Measurements from ENCODE around the gene DHX16. TPM values are rescaled to one million over a fixed set of nuclear protein-coding genes. Genes with fewer than 3 reads are reported as not detected.
A peak's percentile ranks its signal among the peaks of the same experiment; 100 is the strongest.

The DHX16 gene
- total RNA-seq, 1 donor from 2014 or later: 17.6 TPM

DNA sequence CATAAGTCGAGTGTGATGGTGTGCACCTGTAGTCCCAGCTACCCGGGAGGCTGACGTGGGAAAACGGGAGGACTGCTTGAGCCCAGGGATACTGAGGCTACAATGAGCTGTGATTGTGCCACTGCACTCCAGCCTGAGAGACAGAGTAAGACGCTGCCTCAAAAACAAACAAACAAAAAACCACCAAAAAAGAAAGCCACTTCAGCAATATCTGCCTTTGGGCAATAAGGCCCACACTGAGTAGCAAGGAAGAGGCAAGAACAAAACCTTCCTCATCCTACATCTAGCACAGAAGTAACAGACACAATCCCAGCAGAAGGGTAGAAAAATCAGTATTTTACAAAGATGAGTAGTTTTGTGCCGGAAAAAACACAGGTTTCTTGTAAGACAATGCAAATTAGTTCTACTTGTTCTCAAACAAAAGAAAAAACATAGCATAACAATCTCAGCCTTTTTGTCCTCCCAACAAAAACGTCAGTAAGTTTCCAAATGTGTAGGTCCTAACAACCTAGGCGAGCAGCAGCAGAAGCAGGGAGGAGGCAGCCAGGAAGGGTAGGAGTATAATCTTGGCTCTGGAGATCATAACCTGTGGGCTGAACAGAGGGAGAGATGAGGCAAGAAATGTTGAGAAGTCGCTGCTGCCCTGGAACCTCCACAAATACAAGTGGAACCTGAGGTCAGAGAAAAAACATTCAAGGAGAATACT is 61.5 kb downstream of the DHX16 start:
- H3K9me3 ChIP-seq (ENCODE audit: low read depth): no peaks in the 10 kb centered on the region
- no peak overlapping the region for H3K4me3 ChIP-seq
- H3K27ac ChIP-seq: peak overlapping the region; percentile 32
- H3F3A ChIP-seq (ENCODE audit: low read depth): peaks cover 52% of the 10 kb centered on the region
- no peak overlapping the region for H2AFZ ChIP-seq (replicated peaks)
- Mint-ChIP-seq H3K27ac (peak overlapping the region; percentile 29), H3K4me3 (no peak overlapping the region), H3K4me1 (peaks cover 48% of the 10 kb centered on the region), H3K27me3 (ENCODE audit: insufficient read depth, low read depth) (peaks cover 20% of the 10 kb centered on the region), H3K36me3 (peaks cover 41% of the 10 kb centered on the region), H3K9me3 (peaks cover 4% of the 10 kb centered on the region)
- H3K4me1 ChIP-seq: peaks cover 23% of the 10 kb centered on the region
- TF ChIP-seq, protein P1, sequence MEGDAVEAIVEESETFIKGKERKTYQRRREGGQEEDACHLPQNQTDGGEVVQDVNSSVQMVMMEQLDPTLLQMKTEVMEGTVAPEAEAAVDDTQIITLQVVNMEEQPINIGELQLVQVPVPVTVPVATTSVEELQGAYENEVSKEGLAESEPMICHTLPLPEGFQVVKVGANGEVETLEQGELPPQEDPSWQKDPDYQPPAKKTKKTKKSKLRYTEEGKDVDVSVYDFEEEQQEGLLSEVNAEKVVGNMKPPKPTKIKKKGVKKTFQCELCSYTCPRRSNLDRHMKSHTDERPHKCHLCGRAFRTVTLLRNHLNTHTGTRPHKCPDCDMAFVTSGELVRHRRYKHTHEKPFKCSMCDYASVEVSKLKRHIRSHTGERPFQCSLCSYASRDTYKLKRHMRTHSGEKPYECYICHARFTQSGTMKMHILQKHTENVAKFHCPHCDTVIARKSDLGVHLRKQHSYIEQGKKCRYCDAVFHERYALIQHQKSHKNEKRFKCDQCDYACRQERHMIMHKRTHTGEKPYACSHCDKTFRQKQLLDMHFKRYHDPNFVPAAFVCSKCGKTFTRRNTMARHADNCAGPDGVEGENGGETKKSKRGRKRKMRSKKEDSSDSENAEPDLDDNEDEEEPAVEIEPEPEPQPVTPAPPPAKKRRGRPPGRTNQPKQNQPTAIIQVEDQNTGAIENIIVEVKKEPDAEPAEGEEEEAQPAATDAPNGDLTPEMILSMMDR (IDR thresholded peaks at IDR 0.05): no peak
- TF ChIP-seq EZH2phosphoT487 (IDR thresholded peaks at IDR 0.05): no peak
- TF ChIP-seq EZH2 (IDR thresholded peaks at IDR 0.05): no peak
- DNase-seq (ENCODE audit: low spot score): no peak
- H3K36me3 ChIP-seq: peaks cover 29% of the 10 kb centered on the region
- H4K20me1 ChIP-seq (ENCODE audit: low read depth): peaks cover 70% of the 10 kb centered on the region
- peaks cover 79% of the 10 kb centered on the region for H3K79me2 ChIP-seq (ENCODE audit: low read depth)
- H3K4me2 ChIP-seq: no peak overlapping the region
- H3K9ac ChIP-seq: no peak overlapping the region
- H3K27me3 ChIP-seq: no peaks in the 10 kb centered on the region

DNA sequence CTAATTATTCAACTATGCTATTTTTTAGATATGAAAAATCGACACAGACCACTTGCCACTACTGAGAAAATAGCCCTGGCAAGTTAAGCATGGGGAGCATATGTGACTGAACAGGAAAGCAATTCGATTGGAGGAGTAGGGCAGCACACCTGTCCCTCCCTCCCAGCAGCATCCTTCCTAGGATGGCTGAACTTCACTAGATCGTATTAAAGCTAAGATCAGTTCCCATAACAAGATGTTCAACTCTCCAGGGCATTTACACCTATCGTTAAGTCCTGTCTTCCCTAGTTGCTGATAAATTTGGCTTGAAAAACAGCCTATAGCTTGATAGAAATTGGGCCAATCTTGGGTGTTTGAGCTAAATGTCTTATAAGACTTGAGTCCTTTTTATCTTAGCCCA is 62.7 kb downstream of the DHX16 start:
- peaks cover 38% of the 10 kb centered on the region for H3K36me3 Mint-ChIP-seq
- H3K4me3 Mint-ChIP-seq: no peak overlapping the region
- peaks cover 13% of the 10 kb centered on the region for H3K27me3 Mint-ChIP-seq (ENCODE audit: insufficient read depth, low read depth)
- no peaks in the 10 kb centered on the region for H3K9me3 Mint-ChIP-seq
- peaks cover 43% of the 10 kb centered on the region for H3F3A ChIP-seq (ENCODE audit: low read depth)
- H3K36me3 ChIP-seq: peaks cover 28% of the 10 kb centered on the region
- no peak overlapping the region for H3K27ac ChIP-seq
- H3K9me3 ChIP-seq (ENCODE audit: low read depth): no peaks in the 10 kb centered on the region
- no peak overlapping the region for H3K9ac ChIP-seq
- H3K4me3 ChIP-seq: no peak overlapping the region
- H3K27ac Mint-ChIP-seq: no peak overlapping the region
- peaks cover 67% of the 10 kb centered on the region for H3K79me2 ChIP-seq (ENCODE audit: low read depth)
- H3K4me1 Mint-ChIP-seq: peaks cover 38% of the 10 kb centered on the region
- H3K4me2 ChIP-seq: no peak overlapping the region
- peaks cover 23% of the 10 kb centered on the region for H3K4me1 ChIP-seq
- no peak for DNase-seq (ENCODE audit: low spot score)
- TF ChIP-seq EZH2 (IDR thresholded peaks at IDR 0.05) (no peak), EZH2phosphoT487 (IDR thresholded peaks at IDR 0.05) (no peak)
- TF ChIP-seq, protein P1 (IDR thresholded peaks at IDR 0.05): no peak
- no peak overlapping the region for H2AFZ ChIP-seq (replicated peaks)
- H4K20me1 ChIP-seq (ENCODE audit: low read depth): peaks cover 77% of the 10 kb centered on the region
- H3K27me3 ChIP-seq: no peaks in the 10 kb centered on the region

DNA sequence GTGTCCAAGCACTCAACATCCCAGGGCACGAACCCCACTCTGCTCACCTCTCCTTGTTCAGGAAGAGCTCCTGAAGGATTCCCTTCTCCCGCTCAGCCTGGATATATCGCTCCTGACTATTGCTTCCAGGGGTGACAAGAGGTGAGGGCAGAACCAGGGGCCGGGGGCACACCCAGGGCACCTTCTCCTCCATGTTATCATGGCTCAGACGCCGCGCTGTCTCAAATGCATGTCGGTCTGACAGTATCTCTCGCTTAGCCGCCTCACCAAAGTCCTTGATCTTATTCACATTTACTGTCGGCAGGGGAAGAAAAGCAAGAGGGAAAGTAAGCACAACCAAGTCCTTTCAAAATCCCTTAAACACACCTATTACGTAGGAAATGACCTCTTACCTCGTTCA is 68.8 kb downstream of the DHX16 start:
- TF ChIP-seq EZH2 (IDR thresholded peaks at IDR 0.05) (no peak), EZH2phosphoT487 (IDR thresholded peaks at IDR 0.05) (no peak)
- TF ChIP-seq, protein P1 (IDR thresholded peaks at IDR 0.05): no peak
- Histone ChIP-seq H3F3A (ENCODE audit: low read depth) (peaks cover 68% of the 10 kb centered on the region), H2AFZ (replicated peaks) (no peak overlapping the region), H3K27ac (no peak overlapping the region), H3K9me3 (ENCODE audit: low read depth) (no peaks in the 10 kb centered on the region), H3K36me3 (peaks cover 18% of the 10 kb centered on the region), H3K4me2 (no peak overlapping the region), H3K27me3 (no peaks in the 10 kb centered on the region), H3K4me1 (no peaks in the 10 kb centered on the region), H3K79me2 (ENCODE audit: low read depth) (peaks cover 7% of the 10 kb centered on the region), H4K20me1 (ENCODE audit: low read depth) (peaks cover 44% of the 10 kb centered on the region), H3K4me3 (no peak overlapping the region), H3K9ac (no peak overlapping the region)
- Mint-ChIP-seq H3K36me3 (peaks cover 55% of the 10 kb centered on the region), H3K4me3 (no peak overlapping the region), H3K27ac (no peak overlapping the region), H3K9me3 (no peaks in the 10 kb centered on the region), H3K4me1 (no peaks in the 10 kb centered on the region), H3K27me3 (ENCODE audit: insufficient read depth, low read depth) (peaks cover 5% of the 10 kb centered on the region)
- no peak for DNase-seq (ENCODE audit: low spot score)

Other genes with a start within 250 kb of the DHX16 start
- 24.8 and 43.1 TPM in 2 replicates for gene HLA-E, start 183.5 kb downstream of the DHX16 start, total RNA-seq (ENCODE audit: low replicate concordance)
- gene GNL1, start 116.5 kb downstream of the DHX16 start, total RNA-seq (ENCODE audit: low replicate concordance): 23.7 and 34.7 TPM in 2 replicates
- 13.7 and 18.6 TPM in 2 replicates for gene PRR3, start 115.7 kb downstream of the DHX16 start, total RNA-seq (ENCODE audit: low replicate concordance)
- gene ABCF1, start 101.6 kb downstream of the DHX16 start, total RNA-seq (ENCODE audit: low replicate concordance): 43.9 and 56.0 TPM in 2 replicates
- 38.6 and 46.4 TPM in 2 replicates for gene PPP1R10, start 55.8 kb downstream of the DHX16 start, total RNA-seq (ENCODE audit: low replicate concordance)
- gene MRPS18B, start 55.2 kb downstream of the DHX16 start, total RNA-seq (ENCODE audit: low replicate concordance): 18.5 and 32.1 TPM in 2 replicates
- 17.9 and 18.7 TPM in 2 replicates for gene ATAT1, start 46.1 kb downstream of the DHX16 start, total RNA-seq (ENCODE audit: low replicate concordance)
- 3.7 and 9.4 TPM in 2 replicates for gene C6orf136, start 25.9 kb downstream of the DHX16 start, total RNA-seq (ENCODE audit: low replicate concordance)
- gene PPP1R18, start 13.6 kb upstream of the DHX16 start, total RNA-seq (ENCODE audit: low replicate concordance): 10.2 and 25.4 TPM in 2 replicates
- gene NRM, start 18.0 kb upstream of the DHX16 start, total RNA-seq (ENCODE audit: low replicate concordance): 12.4 and 38.3 TPM in 2 replicates
- 22.6 and 29.5 TPM in 2 replicates for gene MDC1, start 44.3 kb upstream of the DHX16 start, total RNA-seq (ENCODE audit: low replicate concordance)
- 1,479 and 2,270 TPM in 2 replicates for gene TUBB, start 47.3 kb upstream of the DHX16 start, total RNA-seq (ENCODE audit: low replicate concordance)
- gene FLOT1, start 69.7 kb upstream of the DHX16 start, total RNA-seq (ENCODE audit: low replicate concordance): 80.3 and 96.9 TPM in 2 replicates
- gene IER3, start 71.5 kb upstream of the DHX16 start, total RNA-seq (ENCODE audit: low replicate concordance): 2.0 and 7.1 TPM in 2 replicates
- 85.3 and 234 TPM in 2 replicates for gene DDR1, start 211.5 kb upstream of the DHX16 start, total RNA-seq (ENCODE audit: low replicate concordance)
- 29.2 and 50.0 TPM in 2 replicates for gene GTF2H4, start 235.2 kb upstream of the DHX16 start, total RNA-seq (ENCODE audit: low replicate concordance)
- gene VARS2, start 241.2 kb upstream of the DHX16 start, total RNA-seq (ENCODE audit: low replicate concordance): 21.5 and 64.6 TPM in 2 replicates

All from neural progenitor cell (in vitro differentiated cells).